Vagina (tissue), 2 donors: ENCODE data around the gene BCR. TPM values are rescaled to one million over a fixed set of nuclear protein-coding genes. Genes with fewer than 3 reads are reported as not detected.

Experiments used
- DNase-seq, 2 donors: peaks; one replicate each; pipeline ENCODE4 v3.0.0-alpha.2; 2017; ENCODE audit errors: extremely low spot score in 2 of 2
- H3K27ac ChIP-seq: fragments of 200-600 bp; sonication (generic); one replicate; pipeline ENCODE4 v1.5.1; 2019
- H3K27me3 ChIP-seq: fragments of 200-600 bp; sonication (generic); one replicate; pipeline ENCODE4 v1.5.1; 2019
- H3K36me3 ChIP-seq, 2 donors: fragments of 200-600 bp; sonication (generic); one replicate each; pipeline ENCODE4 v1.5.1; 2017 to 2019
- H3K4me1 ChIP-seq: fragments of 200-600 bp; sonication (generic); one replicate; pipeline ENCODE4 v1.5.1; 2019
- H3K4me3 ChIP-seq, 2 donors: fragments of 200-600 bp; sonication (generic); 1 replicate in 1 of 2; 2 replicates in 1 of 2; pipeline ENCODE4 v1.5.1; 2016 to 2019
- H3K9me3 ChIP-seq: fragments of 200-600 bp; sonication (generic); one replicate; pipeline ENCODE4 v1.5.1; 2019
- POLR2A ChIP-seq, 2 donors: fragments of 450-650 bp; IDR thresholded peaks; one replicate each; pipeline ENCODE4 v1.6.1; 2017; ENCODE audit warnings: antibody characterized with exemption in 2 of 2, mild to moderate bottlenecking in 2 of 2, moderate library complexity in 2 of 2
- POLR2AphosphoS5 ChIP-seq, 2 donors: sonication (generic); formaldehyde crosslinking; IDR thresholded peaks; one replicate each; pipeline ENCODE4 v1.9.0; 2017; ENCODE audit warnings: antibody characterized with exemption in 2 of 2, mild to moderate bottlenecking in 2 of 2, low read depth in 1 of 2; ENCODE audit not compliant: insufficient read depth in 1 of 2
- intact Hi-C: fragments of 100-400 bp; cut with DNase I; formaldehyde crosslinking; loops from one replicate; pipeline ENCODE4 v1.15.1; 2023
- total RNA-seq: library from RNA; depleted of rRNA; stranded (reverse); fragments of >200 nt; gene quantifications from one replicate; pipeline ENCODE4 v1.2.3, GENCODE V29; 2016
- TF ChIP-seq, protein P1 (sequence below), 3 experiments: fragments of 450-650 bp in 2 of 3; fragments of 200-600 bp in 1 of 3; sonication (generic) in 1 of 3; IDR thresholded peaks; one replicate each; pipeline ENCODE4 v1.5.1; 2017 to 2019; ENCODE audit warnings: antibody characterized with exemption in 3 of 3, mild to moderate bottlenecking in 2 of 3, moderate library complexity in 2 of 3

The BCR gene
- total RNA-seq, 1 donor from 2014 or later = 52.5 TPM

DNA sequence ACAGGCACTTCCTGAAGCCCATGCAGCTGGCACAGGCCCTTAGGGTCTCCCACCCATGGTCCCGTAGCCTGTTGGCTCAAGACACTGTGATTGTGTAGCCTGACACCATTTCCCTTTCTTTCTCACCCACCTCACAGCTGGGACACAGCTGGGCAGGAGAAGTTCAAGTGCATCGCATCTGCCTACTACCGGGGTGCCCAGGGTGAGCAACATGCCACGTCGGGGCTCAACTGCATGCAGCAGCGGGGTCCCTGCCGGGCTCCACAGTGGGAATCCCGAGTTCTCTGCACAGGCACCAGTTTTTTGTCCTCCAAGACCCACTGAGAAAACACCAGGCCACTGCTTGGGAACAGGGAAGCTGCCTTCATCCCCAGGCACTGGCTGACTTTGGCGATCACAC, 24.5 kb upstream of the BCR start:
- H3K4me1 ChIP-seq = no peaks in the 10 kb centered on the region
- H3K36me3 ChIP-seq = no peaks in the 10 kb centered on the region
- no peak overlapping the region for H3K27ac ChIP-seq
- no peaks in the 10 kb centered on the region for H3K27me3 ChIP-seq
- H3K9me3 ChIP-seq = no peaks in the 10 kb centered on the region
- intact Hi-C loops = no loop called here
- H3K4me3 ChIP-seq = no peak overlapping the region
- TF ChIP-seq POLR2A (IDR thresholded peaks at IDR 0.05) = no peak
- TF ChIP-seq POLR2AphosphoS5 (IDR thresholded peaks at IDR 0.05; ENCODE audit: insufficient read depth in 1 of 2, low read depth in 1 of 2) = no peak
- TF ChIP-seq, protein P1, sequence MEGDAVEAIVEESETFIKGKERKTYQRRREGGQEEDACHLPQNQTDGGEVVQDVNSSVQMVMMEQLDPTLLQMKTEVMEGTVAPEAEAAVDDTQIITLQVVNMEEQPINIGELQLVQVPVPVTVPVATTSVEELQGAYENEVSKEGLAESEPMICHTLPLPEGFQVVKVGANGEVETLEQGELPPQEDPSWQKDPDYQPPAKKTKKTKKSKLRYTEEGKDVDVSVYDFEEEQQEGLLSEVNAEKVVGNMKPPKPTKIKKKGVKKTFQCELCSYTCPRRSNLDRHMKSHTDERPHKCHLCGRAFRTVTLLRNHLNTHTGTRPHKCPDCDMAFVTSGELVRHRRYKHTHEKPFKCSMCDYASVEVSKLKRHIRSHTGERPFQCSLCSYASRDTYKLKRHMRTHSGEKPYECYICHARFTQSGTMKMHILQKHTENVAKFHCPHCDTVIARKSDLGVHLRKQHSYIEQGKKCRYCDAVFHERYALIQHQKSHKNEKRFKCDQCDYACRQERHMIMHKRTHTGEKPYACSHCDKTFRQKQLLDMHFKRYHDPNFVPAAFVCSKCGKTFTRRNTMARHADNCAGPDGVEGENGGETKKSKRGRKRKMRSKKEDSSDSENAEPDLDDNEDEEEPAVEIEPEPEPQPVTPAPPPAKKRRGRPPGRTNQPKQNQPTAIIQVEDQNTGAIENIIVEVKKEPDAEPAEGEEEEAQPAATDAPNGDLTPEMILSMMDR (IDR thresholded peaks at IDR 0.05) = no peak
- DNase-seq = no peak

DNA sequence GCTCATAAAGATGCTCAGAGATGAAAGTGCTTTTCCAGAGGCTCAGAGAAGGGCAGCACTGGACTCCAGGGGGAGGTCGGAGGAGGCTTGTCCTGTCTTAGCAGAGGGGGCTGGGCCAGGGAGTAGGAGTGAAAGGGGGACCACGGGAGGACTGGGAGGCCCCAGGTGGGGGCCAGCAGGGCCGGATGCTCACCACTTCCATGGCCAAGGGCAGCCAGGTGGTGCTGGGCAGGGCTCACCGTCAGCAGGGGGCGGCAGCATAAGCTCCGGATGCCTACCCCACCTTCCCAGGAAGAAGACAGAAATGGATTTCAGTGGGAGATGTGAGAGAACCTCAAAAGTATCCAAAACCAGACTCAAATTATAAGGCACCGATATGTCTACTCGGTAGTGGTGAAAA, 24.0 kb upstream of the BCR start:
- intact Hi-C loops = no loop called here
- Histone ChIP-seq H3K36me3 (no peaks in the 10 kb centered on the region), H3K4me3 (no peak overlapping the region), H3K27me3 (no peaks in the 10 kb centered on the region), H3K4me1 (no peaks in the 10 kb centered on the region), H3K9me3 (no peaks in the 10 kb centered on the region), H3K27ac (no peak overlapping the region)
- DNase-seq = no peak
- TF ChIP-seq, protein P1 (IDR thresholded peaks at IDR 0.05) = no peak
- TF ChIP-seq POLR2AphosphoS5 (IDR thresholded peaks at IDR 0.05; ENCODE audit: insufficient read depth in 1 of 2, low read depth in 1 of 2) = no peak
- no peak for TF ChIP-seq POLR2A (IDR thresholded peaks at IDR 0.05)

DNA sequence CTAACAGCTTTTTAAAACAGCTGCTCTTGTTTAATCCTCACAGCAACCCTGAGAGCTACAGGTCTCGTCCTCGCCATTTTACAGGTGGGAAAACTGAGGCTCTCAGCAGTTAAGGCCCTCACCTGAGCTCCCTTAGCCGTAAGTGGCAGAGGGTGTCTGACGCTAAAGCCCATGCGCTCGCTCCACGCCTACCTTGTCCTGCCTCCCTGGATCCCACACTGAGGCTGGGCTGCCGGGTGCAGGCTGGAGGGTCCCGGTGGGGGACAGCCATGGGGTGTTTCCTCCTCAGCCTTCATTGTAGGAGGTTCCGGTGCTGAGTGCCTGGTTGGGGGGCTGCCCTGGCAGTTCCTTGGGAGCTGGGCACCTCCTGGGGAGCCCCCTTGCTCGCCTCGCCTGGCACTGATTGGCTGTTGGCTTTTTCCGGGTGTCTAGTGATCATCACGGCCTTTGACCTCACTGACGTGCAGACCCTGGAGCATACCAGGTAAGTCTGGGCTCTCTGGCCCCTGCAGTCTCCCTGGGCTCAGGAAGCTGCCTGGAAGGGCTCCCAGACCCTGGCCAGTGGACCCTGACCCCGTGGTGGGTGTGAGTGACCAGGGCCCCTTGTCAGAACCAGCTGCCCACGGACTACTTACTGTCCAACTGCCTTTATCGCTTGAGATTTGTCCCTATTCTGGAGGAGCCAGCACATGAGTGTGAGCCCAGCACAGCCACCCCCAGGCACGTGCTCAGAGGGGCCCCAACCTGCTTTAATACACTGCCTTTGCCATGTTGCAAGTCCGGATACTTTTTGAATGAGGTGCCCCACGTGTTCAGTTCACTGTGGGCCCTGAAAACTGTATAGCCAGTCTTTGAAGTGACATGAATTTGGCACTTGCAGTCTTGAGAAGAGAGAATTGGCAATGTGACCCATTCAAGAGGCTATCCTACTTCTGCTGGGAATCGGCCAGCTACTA, 22.5 kb upstream of the BCR start:
- no peak for TF ChIP-seq POLR2AphosphoS5 (IDR thresholded peaks at IDR 0.05; ENCODE audit: insufficient read depth in 1 of 2, low read depth in 1 of 2)
- no peak for TF ChIP-seq POLR2A (IDR thresholded peaks at IDR 0.05)
- TF ChIP-seq, protein P1 (IDR thresholded peaks at IDR 0.05) = no peak
- Histone ChIP-seq H3K4me3 (no peak overlapping the region), H3K27ac (no peak overlapping the region), H3K27me3 (no peaks in the 10 kb centered on the region), H3K9me3 (no peaks in the 10 kb centered on the region), H3K4me1 (no peaks in the 10 kb centered on the region), H3K36me3 (no peaks in the 10 kb centered on the region)
- DNase-seq = no peak
- intact Hi-C loops = no loop called here

- no peak for DNase-seq
- TF ChIP-seq, protein P1 (IDR thresholded peaks at IDR 0.05) = no peak
- TF ChIP-seq POLR2AphosphoS5 (IDR thresholded peaks at IDR 0.05; ENCODE audit: insufficient read depth in 1 of 2, low read depth in 1 of 2) = no peak
- no peak for TF ChIP-seq POLR2A (IDR thresholded peaks at IDR 0.05)
- Histone ChIP-seq H3K27ac (no peak overlapping the region), H3K9me3 (no peaks in the 10 kb centered on the region), H3K36me3 (no peaks in the 10 kb centered on the region), H3K4me3 (no peak overlapping the region), H3K4me1 (peaks cover 7% of the 10 kb centered on the region), H3K27me3 (no peaks in the 10 kb centered on the region)
- intact Hi-C loops = no loop called here
Measured at GRCh38 chr22:23158516-23159290, 21.6 kb upstream of the BCR start.
